Neural progenitor cell (in vitro differentiated cells): Measurements from ENCODE around the gene GTPBP3.

Experiments
- EZH2 ChIP-seq: fragments of 200-600 bp; sonication (generic); IDR thresholded peaks from 2 replicates; pipeline ENCODE4 v1.6.1; 2017; ENCODE audit warnings: antibody characterized with exemption, mild to moderate bottlenecking, moderate library complexity
- TF ChIP-seq, protein P1 (sequence below): fragments of 200-600 bp; sonication (generic); IDR thresholded peaks from 2 replicates; pipeline ENCODE4 v1.5.1; 2017; ENCODE audit warnings: antibody characterized with exemption, mild to moderate bottlenecking

DNA sequence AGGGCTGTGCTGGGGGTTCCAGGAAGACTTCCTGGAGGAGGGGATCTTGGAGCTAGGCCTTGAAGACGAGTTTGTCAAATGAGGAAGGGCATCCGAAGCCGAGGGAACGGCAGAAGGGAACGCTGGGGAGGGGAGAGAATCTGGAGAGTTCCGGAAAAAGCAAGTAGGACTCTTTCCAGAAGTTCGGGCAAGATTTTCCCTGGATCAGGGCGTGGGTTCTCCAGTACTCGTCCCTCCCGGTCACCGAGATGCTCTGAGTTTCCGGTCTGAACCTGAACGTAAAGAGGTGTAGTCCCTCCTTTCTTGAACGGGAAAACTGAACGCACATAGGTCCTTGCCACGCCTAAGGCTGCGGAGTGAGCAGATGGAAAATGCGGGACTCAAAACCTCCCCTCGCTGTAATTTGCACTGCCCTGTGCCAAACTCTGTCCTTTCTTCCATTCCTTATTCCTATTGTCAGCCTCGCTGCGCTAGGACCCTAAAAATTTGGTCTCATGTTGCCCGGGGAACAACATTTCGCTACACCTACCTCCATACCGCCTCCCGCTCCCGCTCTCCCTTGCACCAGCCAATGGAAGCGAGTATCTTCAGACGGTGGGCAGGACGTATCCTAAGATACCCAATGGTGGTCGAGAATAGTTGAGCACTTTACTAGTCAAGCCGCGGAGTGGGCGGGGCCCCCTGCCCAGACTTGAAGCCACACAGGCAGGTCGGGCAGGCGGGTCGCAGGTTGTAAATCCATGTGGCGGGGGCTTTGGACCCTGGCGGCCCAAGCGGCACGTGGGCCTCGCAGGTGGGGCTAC is at the start of gene GTPBP3:
- TF ChIP-seq EZH2: peak; percentile 8
- TF ChIP-seq, protein P1, sequence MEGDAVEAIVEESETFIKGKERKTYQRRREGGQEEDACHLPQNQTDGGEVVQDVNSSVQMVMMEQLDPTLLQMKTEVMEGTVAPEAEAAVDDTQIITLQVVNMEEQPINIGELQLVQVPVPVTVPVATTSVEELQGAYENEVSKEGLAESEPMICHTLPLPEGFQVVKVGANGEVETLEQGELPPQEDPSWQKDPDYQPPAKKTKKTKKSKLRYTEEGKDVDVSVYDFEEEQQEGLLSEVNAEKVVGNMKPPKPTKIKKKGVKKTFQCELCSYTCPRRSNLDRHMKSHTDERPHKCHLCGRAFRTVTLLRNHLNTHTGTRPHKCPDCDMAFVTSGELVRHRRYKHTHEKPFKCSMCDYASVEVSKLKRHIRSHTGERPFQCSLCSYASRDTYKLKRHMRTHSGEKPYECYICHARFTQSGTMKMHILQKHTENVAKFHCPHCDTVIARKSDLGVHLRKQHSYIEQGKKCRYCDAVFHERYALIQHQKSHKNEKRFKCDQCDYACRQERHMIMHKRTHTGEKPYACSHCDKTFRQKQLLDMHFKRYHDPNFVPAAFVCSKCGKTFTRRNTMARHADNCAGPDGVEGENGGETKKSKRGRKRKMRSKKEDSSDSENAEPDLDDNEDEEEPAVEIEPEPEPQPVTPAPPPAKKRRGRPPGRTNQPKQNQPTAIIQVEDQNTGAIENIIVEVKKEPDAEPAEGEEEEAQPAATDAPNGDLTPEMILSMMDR: no peak
